Measurements from ENCODE around the gene GPC4. TPM values are rescaled to one million over a fixed set of nuclear protein-coding genes. Genes with fewer than 3 reads are reported as not detected.

The GPC4 gene
- total and polyA plus RNA-seq, 9 of the 15 experiments (the other 6 are each of a cell fraction or from before 2014, with no cell fraction given): 0.11 TPM; not detected in 8

- TF ChIP-seq, protein P1, sequence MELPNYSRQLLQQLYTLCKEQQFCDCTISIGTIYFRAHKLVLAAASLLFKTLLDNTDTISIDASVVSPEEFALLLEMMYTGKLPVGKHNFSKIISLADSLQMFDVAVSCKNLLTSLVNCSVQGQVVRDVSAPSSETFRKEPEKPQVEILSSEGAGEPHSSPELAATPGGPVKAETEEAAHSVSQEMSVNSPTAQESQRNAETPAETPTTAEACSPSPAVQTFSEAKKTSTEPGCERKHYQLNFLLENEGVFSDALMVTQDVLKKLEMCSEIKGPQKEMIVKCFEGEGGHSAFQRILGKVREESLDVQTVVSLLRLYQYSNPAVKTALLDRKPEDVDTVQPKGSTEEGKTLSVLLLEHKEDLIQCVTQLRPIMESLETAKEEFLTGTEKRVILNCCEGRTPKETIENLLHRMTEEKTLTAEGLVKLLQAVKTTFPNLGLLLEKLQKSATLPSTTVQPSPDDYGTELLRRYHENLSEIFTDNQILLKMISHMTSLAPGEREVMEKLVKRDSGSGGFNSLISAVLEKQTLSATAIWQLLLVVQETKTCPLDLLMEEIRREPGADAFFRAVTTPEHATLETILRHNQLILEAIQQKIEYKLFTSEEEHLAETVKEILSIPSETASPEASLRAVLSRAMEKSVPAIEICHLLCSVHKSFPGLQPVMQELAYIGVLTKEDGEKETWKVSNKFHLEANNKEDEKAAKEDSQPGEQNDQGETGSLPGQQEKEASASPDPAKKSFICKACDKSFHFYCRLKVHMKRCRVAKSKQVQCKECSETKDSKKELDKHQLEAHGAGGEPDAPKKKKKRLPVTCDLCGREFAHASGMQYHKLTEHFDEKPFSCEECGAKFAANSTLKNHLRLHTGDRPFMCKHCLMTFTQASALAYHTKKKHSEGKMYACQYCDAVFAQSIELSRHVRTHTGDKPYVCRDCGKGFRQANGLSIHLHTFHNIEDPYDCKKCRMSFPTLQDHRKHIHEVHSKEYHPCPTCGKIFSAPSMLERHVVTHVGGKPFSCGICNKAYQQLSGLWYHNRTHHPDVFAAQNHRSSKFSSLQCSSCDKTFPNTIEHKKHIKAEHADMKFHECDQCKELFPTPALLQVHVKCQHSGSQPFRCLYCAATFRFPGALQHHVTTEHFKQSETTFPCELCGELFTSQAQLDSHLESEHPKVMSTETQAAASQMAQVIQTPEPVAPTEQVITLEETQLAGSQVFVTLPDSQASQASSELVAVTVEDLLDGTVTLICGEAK (IDR thresholded peaks at IDR 0.05): no peak
- TF ChIP-seq, protein P1 (CRISPR knock-in tag; IDR thresholded peaks at IDR 0.05): no peak
- TF ChIP-seq RAD51 (IDR thresholded peaks at IDR 0.05; ENCODE audit: borderline replicate concordance, low read depth): no peak
- no peak for TF ChIP-seq CEBPB (tag; IDR thresholded peaks at IDR 0.05)
- TF ChIP-seq GATAD2A (IDR thresholded peaks at IDR 0.05): no peak
- no peak for TF ChIP-seq MTA1 (IDR thresholded peaks at IDR 0.05; ENCODE audit: borderline replicate concordance)
- no peak for TF ChIP-seq ZNF354B (CRISPR knock-in tag; IDR thresholded peaks at IDR 0.05)
- TF ChIP-seq ZNF780A (CRISPR knock-in tag; IDR thresholded peaks at IDR 0.05): no peak
- TF ChIP-seq, protein P2, sequence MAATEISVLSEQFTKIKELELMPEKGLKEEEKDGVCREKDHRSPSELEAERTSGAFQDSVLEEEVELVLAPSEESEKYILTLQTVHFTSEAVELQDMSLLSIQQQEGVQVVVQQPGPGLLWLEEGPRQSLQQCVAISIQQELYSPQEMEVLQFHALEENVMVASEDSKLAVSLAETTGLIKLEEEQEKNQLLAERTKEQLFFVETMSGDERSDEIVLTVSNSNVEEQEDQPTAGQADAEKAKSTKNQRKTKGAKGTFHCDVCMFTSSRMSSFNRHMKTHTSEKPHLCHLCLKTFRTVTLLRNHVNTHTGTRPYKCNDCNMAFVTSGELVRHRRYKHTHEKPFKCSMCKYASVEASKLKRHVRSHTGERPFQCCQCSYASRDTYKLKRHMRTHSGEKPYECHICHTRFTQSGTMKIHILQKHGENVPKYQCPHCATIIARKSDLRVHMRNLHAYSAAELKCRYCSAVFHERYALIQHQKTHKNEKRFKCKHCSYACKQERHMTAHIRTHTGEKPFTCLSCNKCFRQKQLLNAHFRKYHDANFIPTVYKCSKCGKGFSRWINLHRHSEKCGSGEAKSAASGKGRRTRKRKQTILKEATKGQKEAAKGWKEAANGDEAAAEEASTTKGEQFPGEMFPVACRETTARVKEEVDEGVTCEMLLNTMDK (IDR thresholded peaks at IDR 0.05; ENCODE audit: borderline replicate concordance, insufficient read depth, low read depth, low read length, poor library complexity, severe bottlenecking): no peak
- TF ChIP-seq NRF1 (conservative IDR thresholded peaks at IDR 0.05 in 1 of 2, IDR thresholded peaks at IDR 0.05 in 1 of 2): no peak
- TF ChIP-seq ZEB2 (IDR thresholded peaks at IDR 0.05): no peak
- no peak for TF ChIP-seq MECOM (CRISPR knock-in tag; IDR thresholded peaks at IDR 0.05)
- TF ChIP-seq ZNF274 (IDR thresholded peaks at IDR 0.05; ENCODE audit: borderline replicate concordance, low read depth, low read length): no peak
- TF ChIP-seq PCBP1 (IDR thresholded peaks at IDR 0.05; ENCODE audit: low read depth, low read length, poor library complexity, severe bottlenecking): no peak
Observed at GRCh38 chrX:133330956-133331355, 84.3 kb downstream of the GPC4 start (continued).

Measured in K562 (cell line).